SK-N-SH (cell line): ENCODE measurements around the gene SELENOI. TPM values are rescaled to one million over a fixed set of nuclear protein-coding genes. Genes with fewer than 3 reads are reported as not detected.

Source experiments
- CTCF ChIA-PET: fragments of 300-600, 350-600 bp; formaldehyde crosslinking; extraction: SDS; loops from one replicate; lab custom pipeline; 2021; lab: Yijun Ruan, JAX
- POLR2A ChIA-PET: fragments of 350-600 bp; sonication (Branson Sonifier 250); formaldehyde crosslinking; extraction: SDS; loops from one replicate; lab custom pipeline; 2020; ENCODE audit warnings: antibody characterized with exemption, inconsistent platforms; lab: Yijun Ruan, JAX
- DNase-seq: peaks from one replicate; pipeline ENCODE4 v3.0.0; 2012
- H2AFZ ChIP-seq: fragments of 200-600 bp; sonication (generic); 2 replicates; pipeline ENCODE4 v1.8.1; 2016; ENCODE audit warnings: antibody characterized with exemption, mild to moderate bottlenecking, low read depth
- H3F3A ChIP-seq: fragments of 200-600 bp; sonication (generic); replicated peaks from 2 replicates; pipeline ENCODE3; 2016; ENCODE audit warnings: antibody characterized with exemption, mild to moderate bottlenecking; ENCODE audit not compliant: insufficient read depth
- H3K27ac ChIP-seq, 2 experiments: fragments of 200-500 bp in 1 of 2; fragments of 200-600 bp in 1 of 2; sonication (Bioruptor generic) in 1 of 2; sonication (generic), shearing (Covaris generic) in 1 of 2; 2 replicates each; pipeline versions ENCODE4 v1.5.1 to v1.6.1; 2014 to 2016; ENCODE audit warnings: low read depth in 2 of 2, inconsistent platforms in 1 of 2, low read length in 1 of 2, mild to moderate bottlenecking in 1 of 2, mixed read lengths in 1 of 2
- H3K27me3 ChIP-seq: fragments of 200-600 bp; sonication (generic), shearing (Covaris generic); 2 replicates; pipeline ENCODE4 v1.6.1; 2016; ENCODE audit warnings: mixed run types; ENCODE audit not compliant: insufficient read depth
- H3K36me3 ChIP-seq, 2 experiments: fragments of 200-500 bp in 1 of 2; fragments of 200-600 bp in 1 of 2; sonication (Bioruptor generic) in 1 of 2; sonication (generic) in 1 of 2; replicated peaks in 1 of 2; 2 replicates each; pipeline versions ENCODE3 to v1.5.1; 2014 to 2016; ENCODE audit warnings: low read length in 1 of 2, mild to moderate bottlenecking in 1 of 2; ENCODE audit not compliant: insufficient read depth in 2 of 2, control insufficient read depth in 1 of 2
- H3K4me1 ChIP-seq, 2 experiments: fragments of 200-500 bp in 1 of 2; fragments of 200-600 bp in 1 of 2; sonication (Bioruptor generic) in 1 of 2; sonication (generic), shearing (Covaris generic) in 1 of 2; 2 replicates each; pipeline versions ENCODE4 v1.5.1 to v1.6.1; 2014 to 2016; ENCODE audit warnings: low read depth in 1 of 2, low read length in 1 of 2, mixed run types in 1 of 2; ENCODE audit not compliant: insufficient read depth in 2 of 2, control insufficient read depth in 1 of 2
- H3K4me2 ChIP-seq: fragments of 200-600 bp; sonication (generic), shearing (Covaris generic); 2 replicates; pipeline ENCODE4 v1.6.1; 2017; ENCODE audit warnings: mixed run types
- H3K4me3 ChIP-seq, 2 experiments: fragments of 200-500 bp in 1 of 2; fragments of 200-600 bp in 1 of 2; sonication (Bioruptor generic) in 1 of 2; sonication (generic), shearing (Covaris generic) in 1 of 2; 2 replicates each; pipeline versions ENCODE4 v1.5.1 to v1.8.1; 2014 to 2016; ENCODE audit warnings: low read depth in 2 of 2, inconsistent platforms in 1 of 2, low read length in 1 of 2, mild to moderate bottlenecking in 1 of 2, mixed read lengths in 1 of 2, moderate library complexity in 1 of 2
- H3K79me2 ChIP-seq: fragments of 200-600 bp; sonication (generic); 2 replicates; pipeline ENCODE4 v1.8.1; 2017; ENCODE audit warnings: mild to moderate bottlenecking; ENCODE audit not compliant: insufficient read depth
- H3K9ac ChIP-seq: fragments of 200-600 bp; sonication (generic); 2 replicates; pipeline ENCODE4 v1.6.1; 2017; ENCODE audit warnings: mixed run types
- H3K9me2 ChIP-seq: fragments of 200-600 bp; sonication (generic); 2 replicates; pipeline ENCODE4 v1.6.1; 2017; ENCODE audit warnings: mixed run types
- H3K9me3 ChIP-seq: fragments of 200-600 bp; sonication (generic); 2 replicates; pipeline ENCODE4 v1.6.1; 2017; ENCODE audit warnings: mixed run types, mild to moderate bottlenecking, moderate library complexity
- H4K20me1 ChIP-seq: fragments of 200-600 bp; sonication (generic); 2 replicates; pipeline ENCODE4 v1.6.1; 2017; ENCODE audit warnings: mild to moderate bottlenecking, mixed run types; ENCODE audit not compliant: insufficient read depth
- EZH2phosphoT487 ChIP-seq: fragments of 200-600 bp; sonication (generic); IDR thresholded peaks from 2 replicates; pipeline ENCODE4 v1.6.1; 2017; ENCODE audit warnings: low read depth, mixed run types, mild to moderate bottlenecking, antibody characterized with exemption, moderate library complexity, borderline replicate concordance
- FOSL2 ChIP-seq: IDR thresholded peaks from 2 replicates; pipeline ENCODE4 v1.4.0; 2012; ENCODE audit warnings: low read depth, mild to moderate bottlenecking, moderate library complexity, borderline replicate concordance
- FOXJ3 ChIP-seq: sonication (generic); formaldehyde crosslinking; IDR thresholded peaks from 2 replicates; pipeline ENCODE4 v1.5.1; 2020; ENCODE audit warnings: mild to moderate bottlenecking, missing genetic modification reagents
- FOXM1 ChIP-seq: IDR thresholded peaks from 2 replicates; pipeline ENCODE4 v1.4.0; 2012; ENCODE audit warnings: low read depth, mild to moderate bottlenecking
- GABPA ChIP-seq: IDR thresholded peaks from 2 replicates; pipeline ENCODE4 v1.4.0; 2012; ENCODE audit warnings: low read depth, mild to moderate bottlenecking
- GATA2 ChIP-seq: sonication (generic); formaldehyde crosslinking; IDR thresholded peaks from 2 replicates; pipeline ENCODE4 v1.5.0; 2020; ENCODE audit warnings: mild to moderate bottlenecking, missing genetic modification reagents
- JUND ChIP-seq: IDR thresholded peaks from 2 replicates; pipeline ENCODE4 v1.4.0; 2012
- NRF1 ChIP-seq: IDR thresholded peaks from 2 replicates; pipeline ENCODE4 v1.6.1; 2012; ENCODE audit warnings: low read depth, mild to moderate bottlenecking, low read length
- RAD21 ChIP-seq: IDR thresholded peaks from 2 replicates; pipeline ENCODE4 v1.6.1; 2012; ENCODE audit warnings: mild to moderate bottlenecking, low read length
- RXRA ChIP-seq: IDR thresholded peaks from 2 replicates; pipeline ENCODE4 v1.4.0; 2012; ENCODE audit warnings: low read depth, mild to moderate bottlenecking, borderline replicate concordance
- SIN3A ChIP-seq: IDR thresholded peaks from 2 replicates; pipeline ENCODE4 v1.6.1; 2012; ENCODE audit warnings: low read depth, mild to moderate bottlenecking, low read length, moderate library complexity, borderline replicate concordance
- TEAD4 ChIP-seq: IDR thresholded peaks from 2 replicates; pipeline ENCODE4 v1.4.0; 2012; ENCODE audit warnings: mild to moderate bottlenecking, borderline replicate concordance; ENCODE audit not compliant: insufficient read depth
- WGBS: methylation state at CpG from one replicate; pipeline ENCODE4 v1.1.6; 2017; ENCODE audit warnings: low lambda C conversion rate; 5-methylcytosine and 5-hydroxymethylcytosine counted together
- polyA plus RNA-seq, 3 experiments: library from polyadenylated mRNA; depleted of rRNA; stranded (reverse); fragments of >200 nt; gene quantifications; 2 replicates each; pipeline ENCODE4 v1.2.3, GENCODE V29; 2012
- TF ChIP-seq, protein P1 (sequence below): IDR thresholded peaks from 2 replicates; pipeline ENCODE4 v1.4.0; 2012; ENCODE audit warnings: low read depth, borderline replicate concordance
- TF ChIP-seq, protein P2 (sequence below): fragments of 200-600 bp; sonication (generic); IDR thresholded peaks from 2 replicates; pipeline ENCODE4 v1.6.1; 2017; ENCODE audit warnings: antibody characterized with exemption, mild to moderate bottlenecking, moderate library complexity
- TF ChIP-seq, protein P3 (sequence below): IDR thresholded peaks from 2 replicates; pipeline ENCODE4 v1.4.0; 2012; ENCODE audit warnings: low read depth, borderline replicate concordance
- TF ChIP-seq, protein P4 (sequence below): fragments of 150-350 bp; IDR thresholded peaks from 2 replicates; pipeline ENCODE4 v1.6.1; 2016; ENCODE audit warnings: mild to moderate bottlenecking, low read depth, low read length
- TF ChIP-seq, protein P5 (sequence below): IDR thresholded peaks from 2 replicates; pipeline ENCODE4 v1.6.1; 2012; ENCODE audit warnings: mild to moderate bottlenecking, low read depth, low read length, moderate library complexity
- TF ChIP-seq, protein P6 (sequence below): fragments of 150-350 bp; IDR thresholded peaks from 2 replicates; pipeline ENCODE4 v1.6.1; 2017; ENCODE audit warnings: antibody characterized with exemption, low read length, low read depth, borderline replicate concordance

The SELENOI gene
- polyA plus RNA-seq, 1 of the 3 experiments (the other 2 are of a cell fraction): 4.4 TPM

DNA sequence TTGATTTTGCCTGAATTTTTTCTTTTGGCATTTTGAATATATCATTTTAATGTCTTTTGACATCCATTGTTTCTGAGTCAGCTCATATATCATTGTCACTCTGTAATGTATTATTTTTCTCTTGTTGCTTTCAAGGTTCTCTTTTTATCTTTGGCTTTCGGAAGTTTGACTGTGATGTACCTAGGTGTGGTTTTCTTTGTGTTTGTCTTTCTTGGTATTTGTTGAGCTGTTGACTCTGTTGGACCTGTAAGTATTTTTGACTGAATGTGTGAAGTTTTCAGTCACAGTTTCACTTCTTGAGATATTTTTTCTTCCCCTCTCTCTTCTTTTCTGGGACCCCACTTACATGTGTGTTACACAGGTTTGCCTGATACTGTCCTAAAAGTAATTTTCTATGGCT, 30.9 kb downstream of the SELENOI start:
- Histone ChIP-seq H3K27ac (no peak overlapping the region), H3K9ac (no peak overlapping the region), H2AFZ (no peak overlapping the region), H4K20me1 (no peaks in the 10 kb centered on the region), H3F3A (no peaks in the 10 kb centered on the region), H3K36me3 (peaks cover 35 to 52% of the 10 kb centered on the region in 2 experiments), H3K4me1 (peaks cover 0 to 9% of the 10 kb centered on the region in 2 experiments; a peak in 2 of 4 replicates), H3K9me2 (no peaks in the 10 kb centered on the region), H3K27me3 (no peaks in the 10 kb centered on the region), H3K4me3 (no peak overlapping the region), H3K4me2 (no peak overlapping the region)
- ChIA-PET CTCF (interaction anchor here (1.0 kb wide), 1 partner anchor 201 kb away, joined by 4 read pairs; no protein-coding TSS in a partner anchor), POLR2A (interaction anchor here (1.4 kb wide), 1 partner anchor 31 kb away, joined by 4 read pairs; the partner anchor contains the start of gene SELENOI)
- 100% methylated on average over 1 of the region's 1 CpG for WGBS
- DNase-seq: no peak
- TF ChIP-seq, protein P1, sequence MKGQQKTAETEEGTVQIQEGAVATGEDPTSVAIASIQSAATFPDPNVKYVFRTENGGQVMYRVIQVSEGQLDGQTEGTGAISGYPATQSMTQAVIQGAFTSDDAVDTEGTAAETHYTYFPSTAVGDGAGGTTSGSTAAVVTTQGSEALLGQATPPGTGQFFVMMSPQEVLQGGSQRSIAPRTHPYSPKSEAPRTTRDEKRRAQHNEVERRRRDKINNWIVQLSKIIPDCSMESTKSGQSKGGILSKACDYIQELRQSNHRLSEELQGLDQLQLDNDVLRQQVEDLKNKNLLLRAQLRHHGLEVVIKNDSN: no peak
- TF ChIP-seq, protein P2, sequence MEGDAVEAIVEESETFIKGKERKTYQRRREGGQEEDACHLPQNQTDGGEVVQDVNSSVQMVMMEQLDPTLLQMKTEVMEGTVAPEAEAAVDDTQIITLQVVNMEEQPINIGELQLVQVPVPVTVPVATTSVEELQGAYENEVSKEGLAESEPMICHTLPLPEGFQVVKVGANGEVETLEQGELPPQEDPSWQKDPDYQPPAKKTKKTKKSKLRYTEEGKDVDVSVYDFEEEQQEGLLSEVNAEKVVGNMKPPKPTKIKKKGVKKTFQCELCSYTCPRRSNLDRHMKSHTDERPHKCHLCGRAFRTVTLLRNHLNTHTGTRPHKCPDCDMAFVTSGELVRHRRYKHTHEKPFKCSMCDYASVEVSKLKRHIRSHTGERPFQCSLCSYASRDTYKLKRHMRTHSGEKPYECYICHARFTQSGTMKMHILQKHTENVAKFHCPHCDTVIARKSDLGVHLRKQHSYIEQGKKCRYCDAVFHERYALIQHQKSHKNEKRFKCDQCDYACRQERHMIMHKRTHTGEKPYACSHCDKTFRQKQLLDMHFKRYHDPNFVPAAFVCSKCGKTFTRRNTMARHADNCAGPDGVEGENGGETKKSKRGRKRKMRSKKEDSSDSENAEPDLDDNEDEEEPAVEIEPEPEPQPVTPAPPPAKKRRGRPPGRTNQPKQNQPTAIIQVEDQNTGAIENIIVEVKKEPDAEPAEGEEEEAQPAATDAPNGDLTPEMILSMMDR: no peak
- TF ChIP-seq NRF1: no peak
- TF ChIP-seq, protein P3, sequence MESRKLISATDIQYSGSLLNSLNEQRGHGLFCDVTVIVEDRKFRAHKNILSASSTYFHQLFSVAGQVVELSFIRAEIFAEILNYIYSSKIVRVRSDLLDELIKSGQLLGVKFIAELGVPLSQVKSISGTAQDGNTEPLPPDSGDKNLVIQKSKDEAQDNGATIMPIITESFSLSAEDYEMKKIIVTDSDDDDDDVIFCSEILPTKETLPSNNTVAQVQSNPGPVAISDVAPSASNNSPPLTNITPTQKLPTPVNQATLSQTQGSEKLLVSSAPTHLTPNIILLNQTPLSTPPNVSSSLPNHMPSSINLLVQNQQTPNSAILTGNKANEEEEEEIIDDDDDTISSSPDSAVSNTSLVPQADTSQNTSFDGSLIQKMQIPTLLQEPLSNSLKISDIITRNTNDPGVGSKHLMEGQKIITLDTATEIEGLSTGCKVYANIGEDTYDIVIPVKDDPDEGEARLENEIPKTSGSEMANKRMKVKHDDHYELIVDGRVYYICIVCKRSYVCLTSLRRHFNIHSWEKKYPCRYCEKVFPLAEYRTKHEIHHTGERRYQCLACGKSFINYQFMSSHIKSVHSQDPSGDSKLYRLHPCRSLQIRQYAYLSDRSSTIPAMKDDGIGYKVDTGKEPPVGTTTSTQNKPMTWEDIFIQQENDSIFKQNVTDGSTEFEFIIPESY: no peak
- no peak for TF ChIP-seq FOSL2
- TF ChIP-seq, protein P4, sequence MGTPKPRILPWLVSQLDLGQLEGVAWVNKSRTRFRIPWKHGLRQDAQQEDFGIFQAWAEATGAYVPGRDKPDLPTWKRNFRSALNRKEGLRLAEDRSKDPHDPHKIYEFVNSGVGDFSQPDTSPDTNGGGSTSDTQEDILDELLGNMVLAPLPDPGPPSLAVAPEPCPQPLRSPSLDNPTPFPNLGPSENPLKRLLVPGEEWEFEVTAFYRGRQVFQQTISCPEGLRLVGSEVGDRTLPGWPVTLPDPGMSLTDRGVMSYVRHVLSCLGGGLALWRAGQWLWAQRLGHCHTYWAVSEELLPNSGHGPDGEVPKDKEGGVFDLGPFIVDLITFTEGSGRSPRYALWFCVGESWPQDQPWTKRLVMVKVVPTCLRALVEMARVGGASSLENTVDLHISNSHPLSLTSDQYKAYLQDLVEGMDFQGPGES: no peak
- no peak for TF ChIP-seq FOXM1
- TF ChIP-seq JUND: no peak
- TF ChIP-seq FOXJ3 (CRISPR knock-in tag): no peak
- no peak for TF ChIP-seq RAD21
- no peak for TF ChIP-seq TEAD4
- TF ChIP-seq RXRA: no peak
- no peak for TF ChIP-seq GATA2 (CRISPR knock-in tag)
- no peak for TF ChIP-seq EZH2phosphoT487
- no peak for TF ChIP-seq SIN3A
- TF ChIP-seq, protein P5, sequence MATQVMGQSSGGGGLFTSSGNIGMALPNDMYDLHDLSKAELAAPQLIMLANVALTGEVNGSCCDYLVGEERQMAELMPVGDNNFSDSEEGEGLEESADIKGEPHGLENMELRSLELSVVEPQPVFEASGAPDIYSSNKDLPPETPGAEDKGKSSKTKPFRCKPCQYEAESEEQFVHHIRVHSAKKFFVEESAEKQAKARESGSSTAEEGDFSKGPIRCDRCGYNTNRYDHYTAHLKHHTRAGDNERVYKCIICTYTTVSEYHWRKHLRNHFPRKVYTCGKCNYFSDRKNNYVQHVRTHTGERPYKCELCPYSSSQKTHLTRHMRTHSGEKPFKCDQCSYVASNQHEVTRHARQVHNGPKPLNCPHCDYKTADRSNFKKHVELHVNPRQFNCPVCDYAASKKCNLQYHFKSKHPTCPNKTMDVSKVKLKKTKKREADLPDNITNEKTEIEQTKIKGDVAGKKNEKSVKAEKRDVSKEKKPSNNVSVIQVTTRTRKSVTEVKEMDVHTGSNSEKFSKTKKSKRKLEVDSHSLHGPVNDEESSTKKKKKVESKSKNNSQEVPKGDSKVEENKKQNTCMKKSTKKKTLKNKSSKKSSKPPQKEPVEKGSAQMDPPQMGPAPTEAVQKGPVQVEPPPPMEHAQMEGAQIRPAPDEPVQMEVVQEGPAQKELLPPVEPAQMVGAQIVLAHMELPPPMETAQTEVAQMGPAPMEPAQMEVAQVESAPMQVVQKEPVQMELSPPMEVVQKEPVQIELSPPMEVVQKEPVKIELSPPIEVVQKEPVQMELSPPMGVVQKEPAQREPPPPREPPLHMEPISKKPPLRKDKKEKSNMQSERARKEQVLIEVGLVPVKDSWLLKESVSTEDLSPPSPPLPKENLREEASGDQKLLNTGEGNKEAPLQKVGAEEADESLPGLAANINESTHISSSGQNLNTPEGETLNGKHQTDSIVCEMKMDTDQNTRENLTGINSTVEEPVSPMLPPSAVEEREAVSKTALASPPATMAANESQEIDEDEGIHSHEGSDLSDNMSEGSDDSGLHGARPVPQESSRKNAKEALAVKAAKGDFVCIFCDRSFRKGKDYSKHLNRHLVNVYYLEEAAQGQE: no peak
- no peak for TF ChIP-seq GABPA
- TF ChIP-seq, protein P6, sequence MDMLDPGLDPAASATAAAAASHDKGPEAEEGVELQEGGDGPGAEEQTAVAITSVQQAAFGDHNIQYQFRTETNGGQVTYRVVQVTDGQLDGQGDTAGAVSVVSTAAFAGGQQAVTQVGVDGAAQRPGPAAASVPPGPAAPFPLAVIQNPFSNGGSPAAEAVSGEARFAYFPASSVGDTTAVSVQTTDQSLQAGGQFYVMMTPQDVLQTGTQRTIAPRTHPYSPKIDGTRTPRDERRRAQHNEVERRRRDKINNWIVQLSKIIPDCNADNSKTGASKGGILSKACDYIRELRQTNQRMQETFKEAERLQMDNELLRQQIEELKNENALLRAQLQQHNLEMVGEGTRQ: no peak
- TF ChIP-seq, all 33 proteins: peak for 0
- Histone ChIP-seq H3K79me2 (no peaks in the 10 kb centered on the region), H3K9me3 (no peaks in the 10 kb centered on the region)
